GM13976 (cell line): ENCODE results near the gene DIP2B.

Experiments
- DNase-seq: peaks from one replicate; pipeline ENCODE4 v3.0.0; 2012; ENCODE audit warnings: low spot score
- in situ Hi-C: fragments of 300-500 bp; cut with MboI; formaldehyde crosslinking; loops from one replicate; pipeline ENCODE4 v1.12.0; 2022; ENCODE audit warnings: low sequenced_read_pairs, mixed read lengths, inconsistent platforms; ENCODE audit not compliant: unreplicated experiment
- TF ChIP-seq, protein P1 (sequence below): IDR thresholded peaks from 2 replicates; pipeline ENCODE4 v1.5.1; 2012; ENCODE audit warnings: borderline replicate concordance, mild to moderate bottlenecking; ENCODE audit not compliant: insufficient read depth; ENCODE audit errors: extremely low read depth, missing control alignments, control extremely low read depth

DIP2B gene

DNA sequence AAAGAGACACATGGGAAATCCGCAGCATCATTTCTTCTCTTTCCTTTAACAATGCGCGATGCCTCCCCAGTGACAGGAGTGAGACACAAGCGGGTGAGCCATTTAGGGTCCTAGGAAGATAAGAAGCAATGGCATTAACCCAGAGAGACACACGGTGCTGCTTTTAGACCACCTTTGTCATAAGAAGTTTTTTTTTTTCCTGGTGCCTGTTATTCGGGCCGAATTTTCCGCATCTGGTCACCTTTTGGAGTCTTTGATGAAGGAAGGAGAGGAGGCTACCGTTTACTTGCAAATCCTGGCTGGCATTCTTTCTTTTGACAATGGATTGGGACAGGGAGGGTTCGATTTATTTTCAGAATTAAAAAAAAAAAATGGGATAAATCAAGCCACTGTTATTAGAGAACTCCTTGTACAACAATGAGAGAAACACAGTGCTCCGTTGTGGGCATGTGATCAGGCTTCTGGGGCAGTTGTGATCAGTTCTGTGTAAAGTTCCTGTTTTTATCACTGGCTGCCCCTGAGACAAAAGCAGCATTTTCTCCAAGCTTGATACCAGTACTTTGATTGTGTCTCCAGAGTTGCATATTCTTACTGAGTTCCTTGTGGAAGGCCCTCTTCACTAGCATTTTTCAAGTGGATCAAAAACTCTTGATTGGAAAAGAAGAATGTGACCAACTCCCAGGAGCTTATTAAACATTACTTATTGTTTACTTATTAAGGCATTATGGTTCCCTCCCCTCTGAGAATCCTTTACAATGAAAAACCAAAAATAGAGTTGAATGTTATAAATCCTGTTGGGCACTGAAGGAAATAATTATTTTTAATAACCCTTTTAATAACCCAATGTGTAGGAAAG is 1.1 kb downstream of the DIP2B start:
- TF ChIP-seq, protein P1, sequence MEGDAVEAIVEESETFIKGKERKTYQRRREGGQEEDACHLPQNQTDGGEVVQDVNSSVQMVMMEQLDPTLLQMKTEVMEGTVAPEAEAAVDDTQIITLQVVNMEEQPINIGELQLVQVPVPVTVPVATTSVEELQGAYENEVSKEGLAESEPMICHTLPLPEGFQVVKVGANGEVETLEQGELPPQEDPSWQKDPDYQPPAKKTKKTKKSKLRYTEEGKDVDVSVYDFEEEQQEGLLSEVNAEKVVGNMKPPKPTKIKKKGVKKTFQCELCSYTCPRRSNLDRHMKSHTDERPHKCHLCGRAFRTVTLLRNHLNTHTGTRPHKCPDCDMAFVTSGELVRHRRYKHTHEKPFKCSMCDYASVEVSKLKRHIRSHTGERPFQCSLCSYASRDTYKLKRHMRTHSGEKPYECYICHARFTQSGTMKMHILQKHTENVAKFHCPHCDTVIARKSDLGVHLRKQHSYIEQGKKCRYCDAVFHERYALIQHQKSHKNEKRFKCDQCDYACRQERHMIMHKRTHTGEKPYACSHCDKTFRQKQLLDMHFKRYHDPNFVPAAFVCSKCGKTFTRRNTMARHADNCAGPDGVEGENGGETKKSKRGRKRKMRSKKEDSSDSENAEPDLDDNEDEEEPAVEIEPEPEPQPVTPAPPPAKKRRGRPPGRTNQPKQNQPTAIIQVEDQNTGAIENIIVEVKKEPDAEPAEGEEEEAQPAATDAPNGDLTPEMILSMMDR = no peak
- no peak for DNase-seq
- in situ Hi-C loops = loop anchor here (5.0 kb wide), 1 partner anchor 131 kb away; no protein-coding TSS in a partner anchor

DNA sequence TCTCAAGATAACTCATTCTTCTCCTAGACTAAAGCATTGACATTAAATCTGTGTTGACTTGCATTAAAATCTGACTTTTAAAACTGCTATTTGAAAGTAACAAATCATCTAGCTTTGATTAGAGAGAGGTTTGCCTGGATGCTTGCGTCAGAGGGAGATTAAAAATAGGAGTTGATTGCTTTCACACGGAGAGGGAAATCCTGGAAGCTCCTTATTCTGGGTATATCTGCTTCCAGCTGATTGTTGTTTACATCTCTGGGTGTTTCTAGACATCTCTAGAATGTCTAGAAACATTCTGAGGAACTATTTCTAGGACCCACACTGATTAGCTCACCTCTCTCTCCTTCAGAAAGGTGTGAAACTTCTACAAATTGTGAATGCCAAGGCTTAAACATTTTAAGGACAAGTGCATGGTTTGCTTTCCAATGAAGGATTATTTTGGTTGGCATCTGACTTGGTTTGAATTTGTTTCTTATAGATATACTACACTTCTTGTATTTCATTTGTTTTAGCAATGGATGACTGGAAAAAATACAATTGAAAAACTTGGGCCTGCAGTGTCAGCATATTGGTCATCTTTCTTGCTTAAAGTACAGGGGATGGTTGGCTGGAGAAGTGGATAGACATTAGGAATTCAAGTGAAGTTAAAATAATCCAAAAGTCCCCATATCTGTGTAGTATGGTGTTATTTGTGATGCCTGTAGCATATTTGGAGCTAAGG is 2.1 kb downstream of the DIP2B start:
- TF ChIP-seq, protein P1 = no peak
- in situ Hi-C loops = loop anchor here (5.0 kb wide), 1 partner anchor 130 kb away; no protein-coding TSS in a partner anchor
- DNase-seq = no peak

DNA sequence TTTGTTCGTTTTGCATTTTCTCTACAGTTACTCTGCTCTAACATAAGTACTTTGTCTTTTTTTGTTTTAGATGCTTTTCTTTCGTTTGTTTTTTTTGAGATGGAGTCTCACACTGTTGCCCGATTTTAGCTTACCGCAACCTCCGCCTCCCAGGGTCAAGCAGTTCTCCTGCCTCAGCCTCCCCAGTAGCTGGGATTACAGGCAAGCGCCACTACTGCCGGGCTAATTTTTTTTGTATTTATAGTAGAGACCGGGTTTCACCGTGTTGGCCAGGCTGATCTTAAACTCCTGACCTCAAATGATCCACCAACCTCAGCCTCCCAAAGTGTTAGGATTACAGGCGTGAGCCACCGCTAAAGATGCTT is 2.7 kb downstream of the DIP2B start:
- TF ChIP-seq, protein P1 = no peak
- no peak for DNase-seq
- in situ Hi-C loops = loop anchor here (5.0 kb wide), 1 partner anchor 130 kb away; no protein-coding TSS in a partner anchor

- in situ Hi-C loops = loop anchor here (5.0 kb wide), 1 partner anchor 129 kb away; no protein-coding TSS in a partner anchor
- DNase-seq = no peak
- TF ChIP-seq, protein P1 = no peak
Observed at GRCh38 chr12:50507930-50508329, 3.1 kb downstream of the DIP2B start.

- DNase-seq = no peak
- TF ChIP-seq, protein P1 = no peak
- in situ Hi-C loops = loop anchor here (5.0 kb wide), 1 partner anchor 129 kb away; no protein-coding TSS in a partner anchor
Observed at GRCh38 chr12:50508414-50508813, 3.6 kb downstream of the DIP2B start.

DNA sequence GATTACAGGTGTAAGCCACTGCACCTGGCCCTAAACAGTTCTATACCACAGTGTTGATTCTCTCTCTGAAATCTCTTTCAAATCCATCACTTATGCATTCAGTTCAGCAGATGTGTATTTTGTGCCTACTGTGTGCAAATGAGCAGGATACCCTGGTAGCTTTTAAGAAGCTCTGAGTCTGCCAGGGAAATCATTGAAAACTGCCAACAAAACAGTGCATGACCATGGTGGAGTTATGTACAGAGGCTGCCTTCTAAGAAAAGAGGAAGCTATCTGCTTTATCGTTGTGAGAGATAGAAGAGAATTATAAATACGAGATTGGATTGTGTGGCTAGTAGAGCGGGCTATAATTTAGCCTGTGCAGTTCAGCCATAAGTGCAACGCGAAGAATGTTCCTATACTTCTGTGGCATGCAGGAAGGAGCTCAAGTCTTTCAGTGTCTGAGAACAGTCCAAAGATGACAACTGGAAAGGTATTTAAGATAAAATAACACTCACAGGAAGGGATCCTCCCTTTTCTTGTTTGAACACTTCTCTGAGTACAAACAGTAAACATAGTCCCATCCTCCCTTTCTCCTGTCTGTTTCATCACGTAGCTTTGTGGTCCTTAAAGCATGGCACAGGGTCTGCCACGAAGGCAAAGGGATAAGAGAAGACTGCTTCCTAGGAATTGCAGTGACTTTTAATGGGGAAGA is 4.3 kb downstream of the DIP2B start:
- TF ChIP-seq, protein P1 = no peak
- in situ Hi-C loops = loop anchor here (5.0 kb wide), 1 partner anchor 128 kb away; no protein-coding TSS in a partner anchor
- DNase-seq = no peak
